ENCODE results near the gene DNM3. TPM values are rescaled to one million over a fixed set of nuclear protein-coding genes. Genes with fewer than 3 reads are reported as not detected.

DNM3 gene
- total and polyA plus RNA-seq, 9 of the 15 experiments (the other 6 are each of a cell fraction or from before 2014, with no cell fraction given) = 0.08 to 0.36 (median 0.22) TPM; not detected in 1

GRCh38 chr1:171984850-171985485, 143.7 kb downstream of the DNM3 start (continued):
- TF ChIP-seq CCNT2 (IDR thresholded peaks at IDR 0.05; ENCODE audit: borderline replicate concordance, extremely low read depth, insufficient read length, low read depth, low read length) (no peak), ZNF780A (CRISPR knock-in tag; IDR thresholded peaks at IDR 0.05) (no peak), FIP1L1 (IDR thresholded peaks at IDR 0.05; ENCODE audit: low read depth, low read length, poor library complexity, severe bottlenecking) (no peak), NCOA4 (IDR thresholded peaks at IDR 0.05; ENCODE audit: partially characterized antibody) (no peak), NR0B1 (IDR thresholded peaks at IDR 0.05; ENCODE audit: partially characterized antibody) (no peak), GATAD2A (IDR thresholded peaks at IDR 0.05) (no peak), HDAC8 (tag; IDR thresholded peaks at IDR 0.05) (no peak), PRDM10 (IDR thresholded peaks at IDR 0.05; ENCODE audit: partially characterized antibody) (no peak), REST (IDR thresholded peaks at IDR 0.05; ENCODE audit: borderline replicate concordance) (peak; percentile 61; the same call in 1 of the 2 replicates), REST (CRISPR knock-in tag; IDR thresholded peaks at IDR 0.05; ENCODE audit: low read depth) (no peak), NCOA2 (IDR thresholded peaks at IDR 0.05; ENCODE audit: partially characterized antibody in 2 of 2) (no peak), NFIC (IDR thresholded peaks at IDR 0.05) (no peak)
- TF ChIP-seq, protein P1, sequence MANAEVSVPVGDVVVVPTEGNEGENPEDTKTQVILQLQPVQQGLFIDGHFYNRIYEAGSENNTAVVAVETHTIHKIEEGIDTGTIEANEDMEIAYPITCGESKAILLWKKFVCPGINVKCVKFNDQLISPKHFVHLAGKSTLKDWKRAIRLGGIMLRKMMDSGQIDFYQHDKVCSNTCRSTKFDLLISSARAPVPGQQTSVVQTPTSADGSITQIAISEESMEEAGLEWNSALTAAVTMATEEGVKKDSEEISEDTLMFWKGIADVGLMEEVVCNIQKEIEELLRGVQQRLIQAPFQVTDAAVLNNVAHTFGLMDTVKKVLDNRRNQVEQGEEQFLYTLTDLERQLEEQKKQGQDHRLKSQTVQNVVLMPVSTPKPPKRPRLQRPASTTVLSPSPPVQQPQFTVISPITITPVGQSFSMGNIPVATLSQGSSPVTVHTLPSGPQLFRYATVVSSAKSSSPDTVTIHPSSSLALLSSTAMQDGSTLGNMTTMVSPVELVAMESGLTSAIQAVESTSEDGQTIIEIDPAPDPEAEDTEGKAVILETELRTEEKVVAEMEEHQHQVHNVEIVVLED (CRISPR knock-in tag; IDR thresholded peaks at IDR 0.05) = no peak
